HS-5 (cell line): Measurements from ENCODE around the gene TRPM2.

Experiments
- DNase-seq: peaks from one replicate; pipeline ENCODE4 v3.0.0-alpha.2; 2012; ENCODE audit warnings: low read depth

The TRPM2 gene

DNA sequence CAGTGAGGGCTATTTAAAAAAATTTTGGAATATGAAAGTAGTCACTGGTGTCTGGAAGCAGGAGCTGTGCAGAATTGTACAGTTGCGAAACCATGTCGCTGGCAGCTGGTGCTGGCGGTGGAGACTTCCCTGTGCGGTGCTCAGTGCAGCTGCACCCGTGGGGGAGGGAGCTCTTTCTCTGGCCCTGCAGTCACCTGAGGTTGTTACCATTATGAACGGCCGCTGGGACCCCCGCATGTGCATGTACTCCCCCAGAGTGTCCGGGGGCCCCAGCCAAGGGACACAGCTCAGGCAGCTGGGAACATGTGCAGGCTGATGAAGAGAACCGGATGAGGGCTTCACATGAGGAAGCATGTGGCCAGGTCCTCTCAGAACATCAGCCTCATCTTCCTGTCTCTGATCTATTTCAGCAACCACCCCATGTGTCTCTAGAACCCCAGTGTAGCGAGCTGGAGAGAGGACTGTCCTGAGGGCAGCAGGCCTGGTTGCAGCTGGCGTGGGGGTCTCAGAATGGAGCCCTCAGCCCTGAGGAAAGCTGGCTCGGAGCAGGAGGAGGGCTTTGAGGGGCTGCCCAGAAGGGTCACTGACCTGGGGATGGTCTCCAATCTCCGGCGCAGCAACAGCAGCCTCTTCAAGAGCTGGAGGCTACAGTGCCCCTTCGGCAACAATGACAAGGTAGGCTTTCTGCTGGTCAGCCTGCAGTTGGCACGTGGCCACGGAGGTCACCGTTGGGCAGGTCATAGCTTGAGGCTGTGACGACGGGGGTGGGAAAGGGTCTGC is at the start of gene TRPM2:
TSS of gene TRPM2 (plus strand) at position 431 of the 780 bp plus-strand sequence. CDS start at position 511, 80 bp downstream.
- no peak for DNase-seq

DNA sequence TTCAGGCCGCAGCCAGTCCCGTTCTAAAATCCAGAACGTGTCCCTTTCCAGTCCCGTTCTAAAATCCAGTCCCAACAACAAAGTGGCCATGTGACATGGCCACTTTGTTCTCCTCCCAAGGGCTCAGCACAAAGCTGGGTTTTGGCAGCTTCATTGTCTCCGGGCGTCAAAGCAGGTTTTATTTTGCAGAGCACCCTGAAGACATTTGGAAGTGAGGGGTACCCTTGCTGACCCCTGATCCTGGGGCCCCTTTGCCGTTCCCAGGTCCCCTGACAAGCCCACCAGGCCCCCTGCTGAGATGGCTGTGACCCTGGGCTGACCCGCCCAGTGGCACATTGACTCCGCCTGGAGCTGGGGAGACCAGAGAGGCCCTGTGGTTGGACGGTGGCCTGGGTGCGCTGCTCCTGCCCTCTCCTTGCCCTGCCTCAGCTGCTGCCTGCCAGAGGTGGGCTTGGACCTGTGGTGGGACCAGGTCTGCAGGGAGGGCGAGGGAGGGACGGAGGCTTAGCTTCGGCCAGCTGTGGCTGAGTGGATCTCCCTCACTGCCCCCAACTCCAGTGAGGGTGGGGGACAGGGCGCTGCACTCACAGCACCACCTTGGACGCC is 49.3 kb upstream of the TRPM2 start:
- DNase-seq: no peak

DNA sequence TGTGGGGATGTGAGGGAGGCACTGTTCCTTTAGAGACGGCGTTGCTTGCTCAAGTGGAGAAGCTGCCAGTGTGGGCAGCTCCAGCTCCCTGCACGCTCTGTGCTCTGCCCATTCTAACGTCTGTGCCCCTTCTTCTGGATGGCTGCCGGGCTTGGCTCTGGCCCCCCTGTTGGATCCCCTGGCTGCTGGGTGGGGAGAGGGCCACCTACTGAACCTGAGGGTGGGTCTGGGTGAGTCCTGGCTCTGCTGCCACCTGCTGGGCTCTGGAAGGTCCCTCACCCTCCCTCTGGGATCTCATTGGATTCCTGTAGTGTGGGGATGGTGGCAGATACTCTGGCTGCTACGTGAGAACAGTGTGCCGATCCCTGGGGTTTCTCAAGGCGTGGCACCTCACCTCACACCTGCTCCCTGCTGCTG is 48.5 kb upstream of the TRPM2 start:
- DNase-seq: no peak

DNA sequence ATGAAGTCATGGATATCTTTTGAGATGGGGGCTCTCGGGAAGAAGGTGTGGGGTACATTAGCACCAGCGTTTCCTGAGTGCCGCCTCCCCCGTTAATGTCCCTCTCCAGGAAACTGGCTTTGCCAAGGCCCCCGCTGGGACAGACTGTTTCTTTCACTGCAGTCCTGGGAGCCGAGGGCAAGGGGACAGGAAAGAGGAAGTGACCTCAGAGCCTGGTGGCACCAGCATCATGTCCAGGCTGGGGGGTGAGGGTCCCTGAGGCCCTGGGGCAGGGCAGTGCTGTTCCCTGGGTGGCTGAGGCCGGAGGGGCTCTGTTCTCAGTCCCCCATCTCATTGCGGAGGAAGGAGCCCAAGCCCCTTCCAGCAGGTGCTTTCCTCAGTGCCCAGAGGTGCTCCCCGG is 47.7 kb upstream of the TRPM2 start:
- DNase-seq: no peak

GRCh38 chr21:44306936-44307704 is 46.3 kb upstream of the TRPM2 start:
- DNase-seq: no peak

DNA sequence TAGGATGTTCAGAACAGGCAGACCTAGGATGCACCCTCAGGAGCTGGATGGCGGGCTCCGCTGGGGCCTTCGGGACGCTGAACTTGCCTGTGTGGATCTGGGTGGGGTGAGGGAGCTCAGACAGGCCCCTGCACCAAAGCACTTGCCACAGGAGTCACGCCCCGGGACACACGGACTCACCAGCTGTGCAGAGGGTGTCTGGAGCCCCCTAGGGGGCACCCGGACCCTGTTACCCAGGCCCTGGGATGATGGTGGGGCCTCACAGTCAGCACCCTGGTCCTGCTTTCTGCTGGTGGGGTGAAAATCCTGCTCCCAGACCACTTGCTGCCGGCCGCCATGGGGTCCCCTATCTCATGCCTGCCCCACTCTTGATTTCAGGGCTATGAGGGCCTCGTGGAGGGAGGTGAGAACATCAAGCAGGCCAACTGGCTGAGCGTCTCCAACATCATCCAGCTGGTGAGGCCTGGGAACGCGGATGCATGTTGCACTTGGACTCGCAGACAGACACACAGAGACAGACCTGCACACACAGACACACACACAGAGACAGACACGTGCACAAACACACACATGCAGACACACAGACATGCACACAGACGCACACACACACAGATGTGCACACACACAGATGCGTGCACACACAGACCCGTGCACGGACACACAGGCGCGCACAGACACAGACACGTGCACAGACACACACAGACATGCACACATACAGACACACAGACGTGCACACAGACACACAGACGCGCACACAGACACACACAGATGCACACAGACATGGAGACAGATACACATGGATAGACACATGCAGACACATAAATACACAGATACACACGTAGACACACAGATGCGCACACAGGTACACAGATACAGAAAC is 42.6 kb upstream of the TRPM2 start:
- no peak for DNase-seq

DNA sequence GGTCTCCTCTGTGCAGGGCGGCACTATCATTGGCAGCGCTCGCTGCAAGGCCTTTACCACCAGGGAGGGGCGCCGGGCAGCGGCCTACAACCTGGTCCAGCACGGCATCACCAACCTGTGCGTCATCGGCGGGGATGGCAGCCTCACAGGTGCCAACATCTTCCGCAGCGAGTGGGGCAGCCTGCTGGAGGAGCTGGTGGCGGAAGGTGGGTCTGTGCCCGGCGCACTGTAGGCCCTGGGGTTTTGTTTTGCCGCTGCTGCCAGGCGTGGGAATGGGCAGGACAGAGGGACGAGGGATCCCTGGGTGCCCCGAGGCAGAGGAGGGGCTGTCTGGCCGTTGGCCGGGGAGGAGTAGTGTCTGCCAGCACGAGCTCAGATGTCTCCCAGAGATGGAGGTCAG is 41.3 kb upstream of the TRPM2 start:
- no peak for DNase-seq

DNA sequence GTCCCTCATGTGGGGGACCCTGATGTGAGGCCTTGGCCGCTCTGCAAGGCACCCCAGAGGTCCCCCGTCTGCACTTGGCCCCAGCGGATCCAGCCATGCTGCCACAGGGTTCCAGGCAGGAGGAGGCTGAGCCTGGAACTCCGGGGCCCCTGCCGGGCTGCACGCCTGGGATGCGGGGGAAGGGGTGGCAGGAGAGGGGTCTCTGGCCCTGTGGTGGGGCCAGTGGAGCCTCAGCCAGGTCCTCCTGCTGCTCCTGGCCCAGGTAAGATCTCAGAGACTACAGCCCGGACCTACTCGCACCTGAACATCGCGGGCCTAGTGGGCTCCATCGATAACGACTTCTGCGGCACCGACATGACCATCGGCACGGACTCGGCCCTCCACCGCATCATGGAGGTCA is 40.7 kb upstream of the TRPM2 start:
- no peak for DNase-seq

DNA sequence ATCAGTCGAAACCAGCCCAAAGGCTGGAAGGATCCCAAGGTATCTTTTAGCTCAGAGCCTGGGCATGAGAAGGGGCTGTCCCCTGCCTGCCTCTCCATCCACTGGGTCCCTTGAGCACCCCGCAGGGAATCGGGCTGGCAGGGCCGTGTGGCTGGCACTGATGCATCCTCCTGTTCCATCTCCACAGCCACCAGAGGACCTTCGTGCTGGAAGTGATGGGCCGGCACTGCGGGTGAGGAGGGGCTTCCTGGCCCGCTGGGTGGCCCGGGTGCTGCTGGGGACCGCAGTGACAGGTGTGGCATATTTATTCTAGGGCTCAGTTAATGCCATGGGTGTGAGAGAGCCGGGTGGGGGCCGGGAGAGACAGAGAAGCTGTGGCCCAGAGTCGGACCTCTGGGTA is 40.0 kb upstream of the TRPM2 start:
- DNase-seq: no peak

- no peak for DNase-seq
These were observed 39.3 kb upstream of the TRPM2 start for GRCh38 chr21:44314128-44314527.

DNA sequence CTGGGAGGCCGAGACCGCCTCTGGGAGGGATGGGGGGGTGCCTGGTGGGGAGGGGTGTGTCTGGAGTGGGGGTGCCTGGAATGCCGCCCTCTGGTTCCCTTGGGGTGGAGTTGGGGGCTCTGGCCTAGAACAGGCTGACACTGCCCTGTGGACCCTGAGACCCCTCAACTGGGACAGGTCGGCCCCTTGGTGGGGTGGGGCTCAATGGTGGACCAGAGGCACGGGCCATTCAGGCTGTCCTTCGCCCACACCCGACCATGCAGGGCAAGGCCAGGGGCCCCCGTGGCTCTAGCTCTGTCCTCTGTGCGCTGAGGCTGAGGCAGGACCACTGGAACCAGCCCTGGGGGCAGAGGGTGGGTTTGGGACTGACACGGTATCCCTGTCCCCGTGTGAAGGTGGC is 38.9 kb upstream of the TRPM2 start:
- no peak for DNase-seq

GRCh38 chr21:44315691-44316203 is 37.7 kb upstream of the TRPM2 start:
- no peak for DNase-seq

DNA sequence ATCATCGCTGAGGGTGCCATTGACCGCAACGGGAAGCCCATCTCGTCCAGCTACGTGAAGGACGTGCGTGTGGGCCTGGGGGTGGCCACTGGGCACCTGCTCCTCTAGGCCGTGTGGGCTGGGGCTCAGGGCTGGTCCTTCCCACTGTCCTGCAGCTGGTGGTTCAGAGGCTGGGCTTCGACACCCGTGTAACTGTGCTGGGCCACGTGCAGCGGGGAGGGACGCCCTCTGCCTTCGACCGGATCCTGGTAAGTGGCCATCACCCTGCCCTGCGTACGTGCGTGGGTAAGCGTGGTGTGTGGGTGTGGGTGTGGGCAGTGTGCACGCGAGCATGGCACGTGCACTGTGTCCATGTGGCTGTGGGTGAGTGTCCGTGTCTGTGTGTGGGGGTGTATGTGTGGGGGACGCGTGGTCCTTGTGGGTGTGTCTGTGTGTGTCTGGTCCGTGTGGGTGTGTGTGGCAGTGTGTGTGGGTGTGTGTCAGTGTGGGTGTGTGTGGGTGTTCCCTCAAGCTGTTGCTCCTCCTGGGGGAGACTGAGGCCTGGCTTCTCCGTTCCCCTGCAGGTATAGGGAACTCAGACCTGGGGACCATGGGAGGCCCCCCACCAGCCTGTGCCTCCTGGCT is 37.0 kb upstream of the TRPM2 start:
- DNase-seq: no peak

GRCh38 chr21:44317241-44317782 is 36.1 kb upstream of the TRPM2 start:
- DNase-seq: no peak

DNA sequence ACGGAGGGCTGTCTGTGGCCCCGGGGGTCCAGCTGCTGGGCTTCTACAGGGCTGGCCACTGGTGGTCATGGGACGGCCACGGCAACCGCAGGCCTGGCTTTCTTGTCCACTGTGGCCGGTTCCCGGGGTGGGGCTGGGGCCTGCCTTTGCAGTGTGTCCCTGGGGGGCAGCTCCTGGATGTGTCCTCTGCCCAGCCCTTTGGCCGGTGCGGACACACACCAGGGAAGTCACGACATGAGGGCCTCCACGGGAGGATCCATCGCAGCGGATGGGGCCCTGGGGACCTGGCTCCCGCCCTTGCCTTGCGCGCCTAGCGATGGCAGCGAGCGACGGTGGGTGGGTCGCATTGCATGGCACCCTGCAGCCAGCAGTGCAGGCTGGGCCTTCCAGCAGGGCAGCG is 35.5 kb upstream of the TRPM2 start:
- no peak for DNase-seq

DNA sequence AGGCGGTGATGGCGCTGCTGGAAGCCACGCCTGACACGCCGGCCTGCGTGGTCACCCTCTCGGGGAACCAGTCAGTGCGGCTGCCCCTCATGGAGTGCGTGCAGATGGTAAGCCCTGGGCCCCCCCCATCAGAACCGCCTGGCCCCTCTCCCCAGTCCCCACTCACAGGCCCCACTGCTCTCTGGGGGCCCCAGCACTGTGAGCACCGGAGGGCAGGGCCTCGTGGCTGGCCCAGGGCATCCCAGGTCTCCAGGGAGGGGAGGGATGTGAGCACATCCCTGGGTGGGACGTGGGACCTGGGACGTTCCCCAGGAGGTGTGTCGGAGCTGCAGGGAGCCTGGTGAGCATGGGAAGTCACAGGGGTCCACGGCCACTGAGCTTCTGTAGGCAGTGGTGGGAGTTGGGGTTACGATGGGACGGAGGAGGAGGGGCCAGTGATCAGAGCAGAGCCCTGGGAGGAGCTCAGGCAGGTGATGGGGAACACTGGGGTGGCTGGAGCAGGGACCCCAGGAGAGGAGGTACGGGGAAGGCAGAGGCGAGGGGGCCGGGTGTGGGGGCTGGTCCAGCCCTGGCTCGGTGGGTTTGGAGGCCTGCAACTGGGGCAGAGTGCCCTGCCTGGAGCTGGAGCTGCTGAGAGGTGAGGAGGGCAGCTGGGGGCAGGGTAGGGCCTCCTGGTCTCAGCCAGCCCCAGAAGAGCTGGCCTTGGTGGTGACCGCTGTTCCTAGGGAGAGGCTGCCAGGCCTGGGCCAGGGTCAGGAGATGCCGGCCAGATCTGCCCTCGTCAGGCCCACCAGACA is 34.7 kb upstream of the TRPM2 start:
- no peak for DNase-seq

- DNase-seq: no peak
These were observed 33.9 kb upstream of the TRPM2 start for GRCh38 chr21:44319407-44320065.

DNA sequence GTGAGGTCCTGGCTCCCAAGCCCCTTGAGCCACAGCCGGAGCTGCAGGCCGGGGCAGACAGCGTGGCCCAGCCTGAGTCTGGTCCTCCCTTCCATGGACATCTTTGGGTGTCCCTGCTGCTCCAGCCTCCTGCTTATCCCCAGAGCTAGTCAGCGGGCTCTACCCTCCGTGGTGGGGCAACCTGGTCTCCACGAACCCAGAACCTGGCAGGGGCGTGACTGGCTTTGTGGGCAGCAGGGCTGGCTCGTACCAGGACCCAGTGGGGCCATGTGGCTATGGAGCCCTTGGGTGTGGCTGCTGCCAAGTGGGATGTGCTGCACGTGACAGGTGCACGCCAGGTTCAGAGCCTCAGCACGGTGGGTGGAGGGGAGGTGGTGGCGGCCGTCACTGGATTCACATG is 32.6 kb upstream of the TRPM2 start:
- DNase-seq: no peak

DNA sequence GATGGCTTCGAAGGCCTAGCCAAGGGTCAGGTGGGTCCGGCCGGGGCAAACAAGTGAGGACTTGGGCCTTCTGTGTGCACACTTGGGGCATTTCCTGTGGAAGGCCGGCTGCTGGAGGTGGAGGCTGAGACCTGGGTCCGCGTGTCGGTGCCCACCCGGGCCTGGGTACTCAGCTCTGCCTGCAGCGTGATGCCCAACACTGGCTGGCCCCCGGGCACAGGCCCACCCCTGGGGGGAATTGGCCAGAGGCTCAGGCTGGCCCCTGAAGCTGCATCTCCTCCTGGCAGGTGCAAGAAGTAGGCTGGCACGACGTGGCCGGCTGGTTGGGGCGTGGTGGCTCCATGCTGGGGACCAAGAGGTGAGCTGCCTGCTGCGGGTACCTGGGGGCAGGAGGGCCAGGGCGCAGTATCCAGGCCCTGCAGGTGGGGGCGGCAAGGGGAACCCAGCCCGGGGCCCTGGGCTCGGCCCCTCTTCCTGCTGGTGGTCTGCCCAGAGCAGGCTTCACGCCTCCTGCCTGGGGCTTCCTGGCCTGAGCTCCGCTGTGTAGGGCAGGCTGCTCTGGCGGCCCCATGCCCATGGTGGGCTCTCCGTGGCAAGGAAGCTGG is 31.5 kb upstream of the TRPM2 start:
- no peak for DNase-seq
